HG03097 (cell line): ENCODE results near the gene GCSAML.
"Not testable (repeated sequence)": the region's sequence is repeated elsewhere in the genome, so short reads cannot be mapped to it uniquely, and the experiment has no call there.

Experiments
- ATAC-seq: cut with Tn5 transposase; IDR thresholded peaks from one replicate; pipeline ENCODE4 v1.9.1; 2021; ENCODE audit not compliant: unreplicated experiment, low FRiP score

GCSAML gene

DNA sequence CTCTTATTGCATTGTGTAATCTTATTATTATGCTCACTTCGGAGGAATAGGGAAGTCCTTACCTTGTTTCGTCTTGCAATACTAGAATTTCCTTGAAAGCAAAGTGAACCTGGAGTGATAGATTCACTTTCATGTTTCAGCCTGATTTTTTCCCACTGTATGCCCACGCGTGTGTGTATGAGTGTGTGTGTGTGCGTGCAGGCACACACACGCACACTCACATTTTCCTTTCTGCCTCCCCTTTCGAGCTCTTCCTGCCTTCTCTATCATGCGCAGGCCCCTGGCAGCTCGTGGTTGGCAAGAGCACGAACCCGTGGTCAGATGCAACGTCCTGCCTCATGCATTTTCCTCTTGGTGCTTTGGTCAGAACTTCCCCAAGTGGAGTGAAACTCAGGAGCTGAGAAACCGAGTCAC lies at the start of gene GCSAML:
GCSAML (plus strand) TSS at position 366 of the 414 bp plus-strand sequence. CDS start 58 bp downstream, outside the sequence.
- no peak for ATAC-seq

DNA sequence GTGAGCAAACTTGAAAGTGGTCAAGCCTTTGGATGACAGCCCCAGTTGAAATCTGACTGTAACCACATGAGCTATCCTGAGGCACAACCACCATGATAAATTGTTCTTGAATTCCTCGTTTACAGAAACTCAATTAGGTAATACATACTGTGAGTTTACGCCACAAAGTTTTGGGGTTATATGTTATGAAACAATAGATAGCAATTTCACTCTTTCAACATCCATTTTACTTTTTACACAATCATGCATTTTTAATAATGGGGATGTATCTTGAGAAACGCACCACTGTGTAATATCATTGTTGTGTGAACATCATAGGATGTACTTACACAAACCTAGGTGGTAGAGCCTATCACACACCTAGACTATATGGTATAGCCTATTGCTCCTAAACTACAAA lies 48.1 kb upstream of the GCSAML start:
- ATAC-seq: no peak

DNA sequence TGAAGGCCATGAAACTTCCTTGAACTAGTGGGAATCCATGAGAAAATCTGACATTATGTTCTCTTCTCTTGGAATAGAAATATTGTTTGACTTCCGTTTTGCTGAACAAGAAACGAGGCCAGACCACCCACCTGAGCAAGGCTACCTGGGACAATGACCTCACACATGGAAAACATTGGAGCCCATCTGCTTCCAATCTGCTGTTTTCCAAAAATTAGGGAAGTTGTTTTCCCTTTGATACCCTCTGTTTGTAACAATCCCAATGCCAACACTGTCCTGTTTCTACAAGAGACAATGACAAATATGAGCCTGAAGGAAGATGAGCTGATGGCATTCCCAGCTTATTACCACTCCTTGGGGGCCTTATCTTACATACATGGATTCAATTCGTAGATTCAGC lies 42.1 kb upstream of the GCSAML start:
- ATAC-seq: no peak

DNA sequence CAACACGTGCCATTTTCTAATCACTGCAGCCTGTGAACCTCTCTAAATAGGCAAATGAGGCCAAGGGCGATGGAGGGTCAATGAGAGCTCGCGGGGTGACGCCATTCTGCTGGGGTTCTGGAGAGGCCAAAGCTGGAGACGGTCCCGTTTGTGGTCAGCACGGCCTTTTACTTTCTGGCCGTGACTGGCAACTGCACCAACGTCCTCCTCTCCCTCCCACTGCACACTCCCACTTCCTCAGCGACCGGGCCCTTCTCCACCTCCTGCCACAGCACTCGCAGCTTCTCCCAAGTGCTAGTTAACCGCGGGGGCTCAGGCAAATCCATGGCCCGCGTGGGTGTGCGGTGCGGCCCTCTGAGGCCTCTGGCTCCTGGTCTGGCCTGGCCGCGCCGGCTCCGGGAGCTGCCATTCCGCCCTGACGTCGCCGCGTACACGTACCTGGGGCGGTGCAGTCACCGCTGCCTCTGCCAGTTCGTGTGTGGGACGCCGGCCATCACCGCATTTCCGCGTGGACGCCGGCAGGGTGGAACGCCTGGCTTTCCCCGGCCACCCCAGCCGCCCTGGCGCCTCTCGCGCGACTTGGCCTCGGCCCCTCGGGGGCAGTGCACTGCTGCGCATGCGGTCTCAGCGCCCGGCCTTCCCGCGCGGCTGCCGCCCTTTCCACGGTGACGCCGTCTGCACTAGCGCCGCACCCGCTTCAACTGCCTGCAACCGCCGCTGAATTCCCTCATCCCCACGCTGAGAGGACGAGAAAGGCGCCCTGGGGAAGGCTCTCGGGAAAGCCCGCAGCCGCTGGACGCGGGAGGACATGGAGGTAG lies 30.9 kb upstream of the GCSAML start:
- no peak for ATAC-seq

DNA sequence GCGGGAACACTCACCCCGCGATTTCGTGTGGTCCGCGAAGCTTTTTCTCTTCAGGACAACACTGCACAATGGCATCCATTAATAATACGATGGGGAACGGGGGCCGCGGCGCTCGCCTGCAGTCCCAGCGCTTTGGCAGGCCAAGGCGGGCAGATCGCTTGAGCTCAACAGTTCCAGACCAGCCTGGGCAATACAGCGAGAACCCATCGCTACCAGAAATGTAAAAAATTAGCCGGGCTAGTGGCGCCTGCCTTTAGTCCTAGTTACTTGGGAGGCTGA lies 30.4 kb upstream of the GCSAML start:
- ATAC-seq: no peak

DNA sequence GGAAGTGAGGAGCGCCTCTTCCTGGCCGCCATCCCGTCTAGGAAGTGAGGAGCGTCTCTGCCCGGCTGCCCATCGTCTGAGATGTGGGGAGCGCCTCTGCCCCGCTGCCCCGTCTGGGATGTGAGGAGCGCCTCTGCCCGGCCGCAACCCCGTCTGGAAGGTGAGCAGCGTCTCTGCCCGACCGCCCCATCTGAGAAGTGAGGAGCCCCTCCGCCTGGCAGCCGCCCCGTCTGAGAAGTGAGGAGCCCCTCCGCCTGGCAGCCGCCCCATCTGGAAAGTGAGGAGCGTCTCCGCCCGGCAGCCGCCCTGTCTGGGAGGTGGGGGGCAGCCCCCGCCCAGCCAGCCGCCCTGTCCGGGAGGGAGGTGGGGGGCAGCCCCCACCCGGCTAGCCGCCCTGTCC lies 27.0 kb upstream of the GCSAML start:
- not testable (repeated sequence) for ATAC-seq

DNA sequence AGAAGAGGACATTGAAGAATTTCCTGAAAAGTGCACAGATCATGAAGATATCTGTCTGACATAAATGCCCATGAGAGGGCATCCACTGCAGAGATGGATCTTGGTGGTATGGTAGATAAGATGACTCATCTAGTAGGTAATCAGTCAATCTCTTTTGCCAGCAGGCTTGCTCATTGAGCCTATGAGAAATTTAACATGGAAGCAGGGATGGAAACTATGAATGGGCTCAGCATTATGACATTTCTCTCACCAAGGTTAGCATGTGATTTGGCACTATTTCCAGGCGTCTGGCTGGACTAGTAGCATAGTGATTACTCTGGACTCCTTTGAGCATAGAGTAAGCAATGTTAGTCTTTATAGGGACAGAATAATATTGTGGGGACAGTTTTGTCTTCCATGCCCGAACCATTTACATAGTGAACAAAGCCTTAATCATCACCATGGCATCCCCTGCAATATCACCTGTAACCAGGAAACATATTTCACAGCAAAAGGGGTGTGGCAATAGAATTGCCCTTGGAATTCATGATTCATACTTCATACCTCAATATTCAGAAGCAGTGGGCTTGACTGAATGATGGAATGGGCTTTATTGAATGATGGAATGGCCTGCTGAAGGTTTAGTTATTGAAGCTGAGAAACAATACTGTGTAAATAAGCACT lies 20.0 kb upstream of the GCSAML start:
- no peak for ATAC-seq

DNA sequence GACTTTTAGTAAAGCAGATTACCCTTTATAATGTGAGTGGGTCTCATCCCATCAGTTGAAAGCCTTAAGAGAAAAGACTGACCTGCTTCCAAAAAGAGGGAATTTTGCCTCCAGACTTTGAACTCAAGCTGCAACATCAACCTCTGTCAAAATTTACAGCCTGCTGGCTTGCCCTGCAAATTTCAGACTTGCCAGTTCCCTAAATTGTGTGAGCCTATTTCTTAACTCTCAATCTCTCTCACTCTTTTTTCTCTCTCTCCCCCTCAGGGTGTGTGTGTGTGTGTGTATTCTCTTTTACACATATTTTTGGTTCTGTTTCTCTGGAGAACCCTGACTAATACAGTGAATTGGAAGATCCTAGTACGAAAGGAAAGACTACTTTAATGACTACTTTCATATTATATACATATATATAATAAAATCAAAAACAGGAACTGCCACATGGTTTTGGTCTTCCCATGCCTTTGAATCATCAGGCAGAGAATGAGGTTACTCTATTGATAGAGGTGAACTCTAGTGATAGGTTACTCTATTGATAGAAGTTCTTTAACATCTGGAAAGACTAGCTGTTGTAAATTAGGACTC lies 19.1 kb upstream of the GCSAML start:
- no peak for ATAC-seq

DNA sequence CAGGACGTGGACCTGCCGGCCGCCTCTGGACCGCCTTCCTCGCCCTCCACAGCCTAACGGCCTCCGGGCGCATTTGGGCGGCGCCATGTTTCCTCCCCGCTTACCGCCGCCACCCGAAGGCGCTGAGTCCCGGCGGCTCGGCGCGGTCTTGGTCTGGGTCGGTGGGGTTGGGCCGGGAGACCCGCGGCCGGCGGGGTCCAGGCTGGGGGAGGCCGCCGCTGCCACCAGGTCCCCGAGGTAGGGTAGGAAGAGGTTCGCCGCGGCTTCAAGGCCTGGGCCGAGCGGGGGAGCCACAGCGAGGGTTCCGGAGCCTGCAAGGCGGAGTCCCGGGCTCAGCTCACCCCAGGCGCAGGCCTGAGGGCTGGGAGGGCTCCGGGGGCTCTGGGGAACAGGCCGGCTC lies 18.1 kb upstream of the GCSAML start:
- ATAC-seq: no peak

DNA sequence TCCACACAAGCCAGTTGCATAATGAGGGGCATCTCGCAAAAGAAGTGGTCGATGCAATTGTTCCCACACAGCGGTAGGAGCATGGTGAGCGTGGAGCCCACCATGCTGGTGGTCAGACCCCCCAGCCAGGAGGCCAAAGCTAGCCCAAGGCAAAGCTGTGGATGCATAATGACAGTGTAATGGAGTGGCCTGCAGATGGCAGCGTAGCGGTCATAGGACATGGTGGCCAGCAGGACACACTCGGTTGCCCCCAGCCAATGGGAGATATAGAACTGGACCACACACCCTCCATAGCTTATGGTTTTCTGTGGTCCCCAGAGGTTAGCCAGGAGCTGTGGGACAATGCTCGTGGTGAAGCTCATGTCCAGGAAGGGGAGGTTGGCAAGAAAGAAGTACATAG lies 17.0 kb upstream of the GCSAML start:
- no peak for ATAC-seq

DNA sequence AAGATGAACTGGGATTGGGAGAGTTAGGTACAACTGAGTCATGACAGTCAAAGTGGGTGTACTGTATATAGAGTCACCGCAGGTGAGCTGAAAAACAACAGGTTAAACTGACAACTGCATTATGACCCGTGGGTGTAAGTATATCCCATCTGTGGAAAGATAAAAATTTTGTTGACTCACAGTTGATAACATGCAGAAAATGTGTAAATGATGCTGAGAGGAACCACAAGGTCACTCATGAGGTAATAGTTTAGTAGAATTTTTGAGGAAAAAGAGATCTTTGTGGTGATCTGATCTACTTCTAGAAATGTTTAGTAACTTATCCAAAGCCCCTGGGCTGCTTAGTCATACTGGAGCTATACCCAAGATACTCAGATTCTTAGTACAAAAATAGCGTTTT lies 13.5 kb upstream of the GCSAML start:
- ATAC-seq: no peak

DNA sequence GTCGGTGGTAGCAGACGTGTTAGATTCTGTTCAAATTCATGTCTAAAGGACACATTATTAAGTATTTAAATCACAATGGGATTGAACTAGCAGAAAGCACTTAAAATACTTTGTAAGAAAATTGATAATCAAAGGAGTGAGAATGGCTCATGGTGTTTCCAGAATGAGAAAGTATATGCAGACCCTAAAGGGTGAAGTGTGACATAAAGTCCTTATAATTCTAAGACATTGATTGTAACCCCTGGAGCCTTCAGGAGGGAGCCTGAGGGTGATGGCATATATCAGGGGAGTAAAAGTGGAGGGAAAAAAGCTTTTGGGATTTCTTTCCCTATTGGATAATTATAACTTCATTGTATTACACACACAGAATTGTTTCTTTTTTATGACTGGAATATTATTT lies 12.6 kb upstream of the GCSAML start, which contains the start of gene OR2C3:
OR2C3 (minus strand) TSS at position 101 of the 400 bp plus-strand sequence. CDS start 3,929 bp downstream, outside the sequence.
- no peak for ATAC-seq

DNA sequence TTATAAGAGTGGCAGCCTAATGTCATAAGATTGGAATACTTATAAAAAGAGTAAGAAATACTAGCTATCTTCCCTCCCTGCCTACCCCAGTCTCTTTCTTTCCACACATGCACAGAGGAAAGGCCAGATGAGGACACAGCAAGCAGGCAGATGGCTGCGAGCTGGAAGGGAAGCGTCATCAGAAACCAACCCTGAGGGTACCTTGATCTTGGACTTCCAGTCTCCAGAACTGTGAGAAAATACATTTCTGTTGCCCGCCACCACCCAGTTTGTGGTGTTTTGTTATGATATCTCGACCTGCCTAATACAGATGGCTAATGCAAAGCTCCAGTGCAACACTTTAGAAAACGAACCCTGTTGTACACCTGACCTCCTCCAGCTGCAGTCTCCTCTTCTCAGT lies 10.4 kb upstream of the GCSAML start:
- no peak for ATAC-seq

DNA sequence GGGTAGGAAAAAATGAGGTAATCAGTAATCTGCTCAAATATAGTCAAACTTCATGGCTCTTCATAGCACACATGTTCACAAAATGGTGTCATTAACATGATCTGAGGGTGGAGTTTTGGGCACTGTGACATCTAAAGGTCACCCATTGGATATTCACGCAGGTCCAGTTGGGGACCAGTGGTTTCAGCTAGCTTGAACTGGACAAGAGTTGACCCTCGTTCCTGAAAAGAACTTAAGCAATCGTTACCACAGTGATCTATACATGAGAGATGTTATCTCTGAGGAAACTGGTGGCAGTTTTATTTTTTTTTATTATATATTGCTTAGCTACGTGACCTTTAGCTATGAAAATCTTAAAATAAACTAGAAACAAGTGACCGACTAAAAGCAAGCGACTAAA lies 9.7 kb upstream of the GCSAML start:
- no peak for ATAC-seq

DNA sequence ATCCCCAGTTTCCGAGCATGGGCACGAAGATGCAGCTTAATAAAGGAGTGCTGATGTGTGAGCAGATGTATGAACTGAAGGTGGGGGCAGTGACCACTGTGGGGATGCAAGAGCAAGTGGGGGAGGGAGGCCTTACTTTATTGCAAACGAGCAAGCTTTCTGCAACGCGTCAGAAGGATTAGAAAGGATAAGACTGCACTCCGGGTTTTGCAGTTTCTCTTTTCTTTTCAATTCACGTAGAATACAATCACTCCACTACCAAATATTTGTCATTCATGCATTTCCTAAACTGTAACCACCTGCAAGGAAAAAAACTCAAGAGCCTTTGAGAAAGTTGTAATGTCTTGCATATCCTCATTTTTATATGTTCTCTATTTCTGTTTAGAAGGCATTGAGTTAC lies 8.4 kb upstream of the GCSAML start:
- no peak for ATAC-seq

DNA sequence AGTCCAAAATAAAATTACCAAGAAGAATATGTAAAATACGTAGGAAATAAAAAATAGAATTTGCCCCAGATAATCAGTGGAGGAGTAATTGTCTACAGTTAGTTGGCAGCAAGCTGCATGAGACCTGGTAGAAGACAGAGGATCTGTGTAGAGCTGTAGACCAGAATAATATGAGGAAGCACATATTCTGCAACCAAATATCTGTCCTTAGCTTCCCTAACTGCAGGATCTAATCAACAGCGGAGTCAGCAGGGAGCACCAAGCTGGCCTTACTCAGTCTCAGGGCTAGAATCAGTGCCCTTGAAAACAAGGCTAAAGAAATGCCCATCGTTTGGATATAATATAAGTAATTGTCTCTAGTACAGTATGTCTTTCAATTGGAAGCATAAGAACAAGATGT lies 6.1 kb upstream of the GCSAML start:
- ATAC-seq: no peak

DNA sequence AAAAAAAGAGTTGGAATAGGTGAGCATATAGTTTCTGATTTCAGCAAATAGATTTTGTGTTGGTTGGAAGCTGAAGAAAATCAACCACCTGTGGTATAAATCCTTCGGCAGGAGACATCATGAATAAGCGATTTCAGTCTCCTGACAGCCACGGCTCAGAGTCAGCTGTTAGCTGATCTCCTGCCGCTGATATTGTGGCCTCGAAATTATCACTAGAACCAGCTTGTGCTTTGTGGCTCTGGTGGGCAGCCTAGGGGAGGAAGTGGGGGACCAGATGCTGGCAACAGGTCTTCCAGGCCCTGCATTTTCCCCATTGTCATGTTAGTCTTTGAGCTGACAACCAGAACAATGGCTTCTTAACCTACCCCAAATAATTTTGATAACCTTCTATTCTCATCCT lies 842 bp upstream of the GCSAML start:
- ATAC-seq: no peak

DNA sequence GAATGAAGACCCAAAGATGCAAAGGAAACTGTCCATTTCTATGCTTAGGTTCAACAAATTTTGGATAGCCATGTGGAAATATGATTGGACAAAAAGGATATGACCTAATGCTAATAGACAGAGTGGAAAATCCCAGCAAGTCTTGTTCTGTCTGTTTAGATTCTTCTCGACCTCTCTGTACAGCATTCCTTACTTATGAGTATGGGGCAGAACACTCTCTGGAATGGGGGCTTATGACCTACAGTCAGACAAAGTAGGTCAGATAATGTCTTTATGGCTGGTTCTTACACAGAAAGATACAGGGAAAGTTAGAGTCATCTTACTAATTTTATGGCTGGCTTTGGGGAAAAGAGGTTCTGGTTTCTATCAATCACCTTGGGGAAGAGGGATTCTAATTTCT lies 2.8 kb downstream of the GCSAML start:
- ATAC-seq: no peak

DNA sequence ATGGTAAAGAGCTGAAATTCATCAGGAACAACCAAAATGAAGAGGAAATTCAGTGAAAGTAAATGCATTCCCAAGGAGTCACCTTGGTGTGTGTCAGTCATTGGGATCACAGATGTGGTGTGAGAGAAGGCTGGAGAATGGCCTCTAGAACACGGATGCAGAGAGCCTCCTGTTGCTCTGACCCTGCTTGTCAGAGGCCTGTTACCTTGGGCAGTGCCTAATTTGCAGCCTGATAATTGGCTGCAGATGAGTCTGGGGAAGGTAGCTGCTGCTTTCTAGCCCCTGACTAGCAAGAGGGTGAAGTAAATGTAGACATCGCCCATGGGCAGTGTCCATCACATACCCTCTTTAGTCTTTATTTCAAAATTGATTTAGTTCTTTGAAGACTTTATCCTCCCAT lies 3.3 kb downstream of the GCSAML start:
- ATAC-seq: no peak

DNA sequence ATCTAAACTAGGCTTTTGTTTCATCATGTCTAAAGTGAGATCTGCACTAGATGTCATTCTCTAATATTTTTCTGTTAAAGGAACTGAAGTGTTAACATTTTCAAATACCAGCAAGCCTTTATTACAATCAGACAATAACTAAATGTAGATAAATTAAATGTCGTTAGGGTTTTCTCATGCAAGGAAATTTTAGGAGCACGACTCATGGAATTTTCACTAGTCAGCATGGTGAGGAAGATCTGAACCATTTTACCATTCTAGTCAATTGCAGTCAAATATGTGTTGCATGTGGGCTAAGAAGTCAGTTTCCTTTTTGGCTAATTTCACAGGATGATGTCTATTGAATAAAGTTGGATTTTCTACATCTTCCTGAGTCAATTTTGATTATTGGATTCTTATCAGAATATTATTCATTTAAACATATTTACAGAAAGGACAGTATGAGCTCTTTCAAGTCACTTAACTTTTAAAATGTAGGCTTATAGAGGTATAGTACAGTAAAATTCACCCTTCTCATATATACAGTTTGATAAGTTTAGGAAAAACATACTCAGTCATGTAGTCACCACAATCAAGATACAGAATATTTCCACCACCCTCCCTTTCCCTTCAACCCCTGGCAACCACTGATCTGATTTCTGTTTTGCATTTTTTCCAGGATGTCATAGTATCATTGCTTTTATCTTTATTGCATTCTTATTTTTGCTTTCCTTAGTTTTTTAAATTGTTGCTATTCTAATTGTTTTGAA lies 9.2 kb downstream of the GCSAML start:
- ATAC-seq: no peak

DNA sequence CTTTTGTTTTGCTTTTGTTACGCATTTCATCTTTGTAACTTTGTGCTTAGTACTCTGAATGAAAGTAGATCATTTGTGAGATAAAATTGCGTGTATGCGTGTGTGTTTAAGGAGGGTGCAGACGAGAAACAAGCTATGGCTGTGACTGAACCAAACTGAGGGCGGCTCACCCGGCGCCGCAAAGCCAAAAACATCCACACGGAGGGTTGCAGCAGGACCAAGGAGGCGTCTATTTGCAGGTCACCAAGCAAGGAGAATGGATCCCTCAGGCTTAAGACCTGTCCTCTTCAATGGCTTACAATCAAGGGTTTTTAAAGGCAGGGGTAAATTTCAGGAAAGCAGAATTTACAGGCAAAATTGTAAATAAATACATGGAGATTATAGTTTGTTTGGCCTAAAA lies 12.8 kb downstream of the GCSAML start:
- no peak for ATAC-seq
